Measurements from ENCODE around the gene OSBPL8.

GRCh38 chr12:76457818-76458217 is 101.8 kb downstream of the OSBPL8 start:
- TF ChIP-seq, protein P1, sequence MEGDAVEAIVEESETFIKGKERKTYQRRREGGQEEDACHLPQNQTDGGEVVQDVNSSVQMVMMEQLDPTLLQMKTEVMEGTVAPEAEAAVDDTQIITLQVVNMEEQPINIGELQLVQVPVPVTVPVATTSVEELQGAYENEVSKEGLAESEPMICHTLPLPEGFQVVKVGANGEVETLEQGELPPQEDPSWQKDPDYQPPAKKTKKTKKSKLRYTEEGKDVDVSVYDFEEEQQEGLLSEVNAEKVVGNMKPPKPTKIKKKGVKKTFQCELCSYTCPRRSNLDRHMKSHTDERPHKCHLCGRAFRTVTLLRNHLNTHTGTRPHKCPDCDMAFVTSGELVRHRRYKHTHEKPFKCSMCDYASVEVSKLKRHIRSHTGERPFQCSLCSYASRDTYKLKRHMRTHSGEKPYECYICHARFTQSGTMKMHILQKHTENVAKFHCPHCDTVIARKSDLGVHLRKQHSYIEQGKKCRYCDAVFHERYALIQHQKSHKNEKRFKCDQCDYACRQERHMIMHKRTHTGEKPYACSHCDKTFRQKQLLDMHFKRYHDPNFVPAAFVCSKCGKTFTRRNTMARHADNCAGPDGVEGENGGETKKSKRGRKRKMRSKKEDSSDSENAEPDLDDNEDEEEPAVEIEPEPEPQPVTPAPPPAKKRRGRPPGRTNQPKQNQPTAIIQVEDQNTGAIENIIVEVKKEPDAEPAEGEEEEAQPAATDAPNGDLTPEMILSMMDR (IDR thresholded peaks at IDR 0.05 in 4 of 5, conservative IDR thresholded peaks at IDR 0.05 in 1 of 5): no peak
- TF ChIP-seq POLR2A (IDR thresholded peaks at IDR 0.05): no peak
